Neural crest cell (in vitro differentiated cells): ENCODE measurements around the gene ADD1. TPM values are rescaled to one million over a fixed set of nuclear protein-coding genes. Genes with fewer than 3 reads are reported as not detected.

Experiments used
- DNase-seq: peaks from one replicate; pipeline ENCODE4 v3.0.0; 2021; ENCODE audit warnings: low read depth, mixed read lengths, low spot score
- H3K27ac Mint-ChIP-seq: one replicate; pipeline ENCODE4 v1.8.0; 2021; ENCODE audit warnings: mild to moderate bottlenecking, mixed read lengths; ENCODE audit not compliant: unreplicated experiment
- H3K27me3 Mint-ChIP-seq: 2 replicates; pipeline ENCODE4 v1.8.0; 2021; ENCODE audit warnings: low read depth, mild to moderate bottlenecking, mixed read lengths
- H3K36me3 Mint-ChIP-seq: 2 replicates; pipeline ENCODE4 v1.8.0; 2021; ENCODE audit warnings: low read depth, mild to moderate bottlenecking, mixed read lengths
- H3K4me1 Mint-ChIP-seq: 2 replicates; pipeline ENCODE4 v1.8.0; 2021; ENCODE audit warnings: mixed read lengths
- H3K4me3 Mint-ChIP-seq: one replicate; pipeline ENCODE4 v1.8.0; 2021; ENCODE audit warnings: mild to moderate bottlenecking, mixed read lengths
- H3K9me3 Mint-ChIP-seq: 2 replicates; pipeline ENCODE4 v1.8.0; 2021; ENCODE audit warnings: mixed read lengths
- CTCF ChIP-seq: fragments of 200-600 bp; sonication (generic); conservative IDR thresholded peaks from 2 replicates; pipeline ENCODE4 v1.5.0; 2021; ENCODE audit warnings: antibody characterized with exemption, mild to moderate bottlenecking
- total RNA-seq: library from RNA; stranded (reverse); gene quantifications from 2 replicates; pipeline ENCODE4 v1.2.1, GENCODE V29; 2021

ADD1 gene
- total RNA-seq, 1 donor from 2014 or later, result 230 TPM

- TF ChIP-seq CTCF, result no peak
- H3K4me1 Mint-ChIP-seq, result no peaks in the 10 kb centered on the region
- no peaks in the 10 kb centered on the region for H3K27me3 Mint-ChIP-seq
- H3K4me3 Mint-ChIP-seq, result no peak overlapping the region
- no peaks in the 10 kb centered on the region for H3K9me3 Mint-ChIP-seq
- peaks cover 22% of the 10 kb centered on the region for H3K36me3 Mint-ChIP-seq
- no peak overlapping the region for H3K27ac Mint-ChIP-seq
- no peak for DNase-seq
These were observed 57.5 kb downstream of the ADD1 start for GRCh38 chr4:2901186-2901585.

- no peak for TF ChIP-seq CTCF
- Mint-ChIP-seq H3K4me3 (no peak overlapping the region), H3K9me3 (no peaks in the 10 kb centered on the region), H3K27ac (no peak overlapping the region), H3K4me1 (no peaks in the 10 kb centered on the region), H3K27me3 (no peaks in the 10 kb centered on the region), H3K36me3 (peaks cover 22% of the 10 kb centered on the region)
- DNase-seq, result no peak
These were observed 58.5 kb downstream of the ADD1 start for GRCh38 chr4:2902126-2902525.

GRCh38 chr4:2905544-2905943 is 61.9 kb downstream of the ADD1 start:
- no peaks in the 10 kb centered on the region for H3K27me3 Mint-ChIP-seq
- DNase-seq, result no peak
- peak overlapping the region; percentile 84 for H3K27ac Mint-ChIP-seq
- no peaks in the 10 kb centered on the region for H3K4me1 Mint-ChIP-seq
- no peak overlapping the region for H3K4me3 Mint-ChIP-seq
- TF ChIP-seq CTCF, result no peak
- no peaks in the 10 kb centered on the region for H3K9me3 Mint-ChIP-seq
- H3K36me3 Mint-ChIP-seq, result peaks cover 13% of the 10 kb centered on the region

GRCh38 chr4:2906218-2906617 is 62.6 kb downstream of the ADD1 start:
- no peaks in the 10 kb centered on the region for H3K4me1 Mint-ChIP-seq
- H3K27me3 Mint-ChIP-seq, result no peaks in the 10 kb centered on the region
- H3K36me3 Mint-ChIP-seq, result peaks cover 10% of the 10 kb centered on the region
- DNase-seq, result no peak
- no peak overlapping the region for H3K4me3 Mint-ChIP-seq
- TF ChIP-seq CTCF, result no peak
- H3K9me3 Mint-ChIP-seq, result no peaks in the 10 kb centered on the region
- no peak overlapping the region for H3K27ac Mint-ChIP-seq

- Mint-ChIP-seq H3K4me1 (no peaks in the 10 kb centered on the region), H3K4me3 (no peak overlapping the region), H3K36me3 (peaks cover 10% of the 10 kb centered on the region), H3K27ac (no peak overlapping the region), H3K9me3 (no peaks in the 10 kb centered on the region), H3K27me3 (no peaks in the 10 kb centered on the region)
- DNase-seq, result no peak
- TF ChIP-seq CTCF, result no peak
These were observed 63.6 kb downstream of the ADD1 start for GRCh38 chr4:2907226-2907625.
